ENCODE measurements around the gene CLMN.

DNA sequence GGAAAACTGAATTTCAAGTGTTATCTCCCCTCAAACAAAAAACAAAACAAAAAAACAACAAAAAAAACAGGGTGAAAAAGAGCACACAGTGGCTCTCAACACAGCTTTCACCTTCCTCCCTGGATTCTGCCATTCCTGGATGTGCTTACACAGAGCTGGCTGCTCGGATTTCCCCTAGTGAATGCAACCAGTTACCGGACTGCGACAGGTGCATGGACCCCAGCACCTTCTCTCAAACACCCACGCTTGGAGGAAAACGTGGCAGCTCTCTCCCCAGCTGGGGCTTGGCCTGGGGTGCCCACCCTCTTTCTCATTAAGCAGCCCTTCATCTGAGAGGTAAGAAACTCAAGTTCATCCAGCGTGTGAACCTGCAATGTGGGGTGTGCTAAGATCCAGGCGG lies 128.9 kb downstream of the CLMN start:
- TF ChIP-seq, protein P1, sequence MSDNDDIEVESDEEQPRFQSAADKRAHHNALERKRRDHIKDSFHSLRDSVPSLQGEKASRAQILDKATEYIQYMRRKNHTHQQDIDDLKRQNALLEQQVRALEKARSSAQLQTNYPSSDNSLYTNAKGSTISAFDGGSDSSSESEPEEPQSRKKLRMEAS (IDR thresholded peaks at IDR 0.05; ENCODE audit: insufficient read depth, insufficient read length), result no peak
- TF ChIP-seq, protein P2, sequence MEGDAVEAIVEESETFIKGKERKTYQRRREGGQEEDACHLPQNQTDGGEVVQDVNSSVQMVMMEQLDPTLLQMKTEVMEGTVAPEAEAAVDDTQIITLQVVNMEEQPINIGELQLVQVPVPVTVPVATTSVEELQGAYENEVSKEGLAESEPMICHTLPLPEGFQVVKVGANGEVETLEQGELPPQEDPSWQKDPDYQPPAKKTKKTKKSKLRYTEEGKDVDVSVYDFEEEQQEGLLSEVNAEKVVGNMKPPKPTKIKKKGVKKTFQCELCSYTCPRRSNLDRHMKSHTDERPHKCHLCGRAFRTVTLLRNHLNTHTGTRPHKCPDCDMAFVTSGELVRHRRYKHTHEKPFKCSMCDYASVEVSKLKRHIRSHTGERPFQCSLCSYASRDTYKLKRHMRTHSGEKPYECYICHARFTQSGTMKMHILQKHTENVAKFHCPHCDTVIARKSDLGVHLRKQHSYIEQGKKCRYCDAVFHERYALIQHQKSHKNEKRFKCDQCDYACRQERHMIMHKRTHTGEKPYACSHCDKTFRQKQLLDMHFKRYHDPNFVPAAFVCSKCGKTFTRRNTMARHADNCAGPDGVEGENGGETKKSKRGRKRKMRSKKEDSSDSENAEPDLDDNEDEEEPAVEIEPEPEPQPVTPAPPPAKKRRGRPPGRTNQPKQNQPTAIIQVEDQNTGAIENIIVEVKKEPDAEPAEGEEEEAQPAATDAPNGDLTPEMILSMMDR (IDR thresholded peaks at IDR 0.05; ENCODE audit: extremely low read depth in 1 of 2, insufficient read depth in 1 of 2, low read depth in 1 of 2, low read length in 2 of 2), result no peak
- TF ChIP-seq FOS (IDR thresholded peaks at IDR 0.05; ENCODE audit: borderline replicate concordance, insufficient read depth, low read length), result no peak
- no peak for TF ChIP-seq POLR2A (IDR thresholded peaks at IDR 0.05; ENCODE audit: low read depth, low read length)
